A673 (cell line): Measurements from ENCODE around the gene DCLK2. TPM values are rescaled to one million over a fixed set of nuclear protein-coding genes. Genes with fewer than 3 reads are reported as not detected.

Source experiments
- BruUV-seq: library from RNA; stranded (reverse); fragments of 400-500 nt; replicated peaks from 2 replicates; lab custom pipeline; 2021; lab: Mats Ljungman, UMichigan
- CTCF ChIA-PET: fragments of 300-600 bp; sonication (Branson Sonifier 250); formaldehyde crosslinking; loops from one replicate; lab custom pipeline; 2022; ENCODE audit warnings: antibody characterized with exemption; lab: Charles Lee
- POLR2A ChIA-PET: fragments of 300-600 bp; sonication (Branson Sonifier 250); formaldehyde crosslinking; loops from one replicate; lab custom pipeline; 2022; ENCODE audit warnings: antibody characterized with exemption; ENCODE audit not compliant: low non-redundant PET; lab: Charles Lee
- DNase-seq: peaks from one replicate; pipeline ENCODE4 v3.0.0-alpha.2; 2015; ENCODE audit warnings: low spot score
- H3K27ac ChIP-seq: fragments of 200-600 bp; sonication (generic); 2 replicates; pipeline ENCODE4 v1.5.1; 2016; ENCODE audit warnings: mixed run types, low read depth, mild to moderate bottlenecking, mixed read lengths, antibody characterized with exemption, low read length; ENCODE audit not compliant: poor library complexity, severe bottlenecking
- H3K27me3 ChIP-seq: fragments of 200-600 bp; sonication (generic); replicated peaks from 2 replicates; pipeline ENCODE4 v1.6.1; 2017; ENCODE audit warnings: mixed run types, low read depth, mild to moderate bottlenecking, mixed read lengths, antibody characterized with exemption, low read length; ENCODE audit not compliant: insufficient read depth, poor library complexity
- H3K36me3 ChIP-seq: fragments of 200-600 bp; sonication (generic); 2 replicates; pipeline ENCODE4 v1.6.1; 2016; ENCODE audit warnings: mixed run types, mild to moderate bottlenecking, mixed read lengths, antibody characterized with exemption, low read length; ENCODE audit not compliant: insufficient read depth, poor library complexity, severe bottlenecking
- H3K4me1 ChIP-seq: fragments of 200-600 bp; sonication (generic); 2 replicates; pipeline ENCODE4 v1.6.1; 2017; ENCODE audit warnings: mixed run types, mild to moderate bottlenecking, mixed read lengths, antibody characterized with exemption, low read length; ENCODE audit not compliant: insufficient read depth, poor library complexity, severe bottlenecking
- H3K4me3 ChIP-seq: fragments of 200-600 bp; sonication (generic); 2 replicates; pipeline ENCODE4 v1.5.1; 2016; ENCODE audit warnings: low read depth, mixed run types, mild to moderate bottlenecking, mixed read lengths, low read length; ENCODE audit not compliant: poor library complexity, severe bottlenecking
- H3K9me3 ChIP-seq: fragments of 200-600 bp; sonication (generic); 2 replicates; pipeline ENCODE4 v1.6.1; 2016; ENCODE audit warnings: mixed run types, low read depth, mild to moderate bottlenecking, mixed read lengths, antibody characterized with exemption, low read length; ENCODE audit not compliant: poor library complexity, severe bottlenecking
- EZH2 ChIP-seq: fragments of 200-600 bp; sonication (generic); IDR thresholded peaks from 2 replicates; pipeline ENCODE4 v1.6.1; 2017; ENCODE audit warnings: borderline replicate concordance, low read depth, mild to moderate bottlenecking, mixed read lengths, antibody characterized with exemption, low read length; ENCODE audit not compliant: poor library complexity, severe bottlenecking
- intact Hi-C: fragments of 100-400 bp; cut with micrococcal nuclease; formaldehyde crosslinking; loops from one replicate; pipeline ENCODE4 v1.10.0; 2022; ENCODE audit not compliant: unreplicated experiment
- total RNA-seq: library from RNA; stranded (reverse); gene quantifications from 2 replicates; pipeline ENCODE4 v1.2.3, GENCODE V29; 2021
- TF ChIP-seq, protein P1 (sequence below): fragments of 300-800, 200-600 bp; sonication (generic); conservative IDR thresholded peaks from 2 replicates; pipeline ENCODE4 v1.5.1; 2017; ENCODE audit warnings: low read depth, mild to moderate bottlenecking, antibody characterized with exemption, low read length, moderate library complexity, mixed read lengths

DCLK2 gene
- total RNA-seq, 1 experiment from 2014 or later = 4.9 TPM

DNA sequence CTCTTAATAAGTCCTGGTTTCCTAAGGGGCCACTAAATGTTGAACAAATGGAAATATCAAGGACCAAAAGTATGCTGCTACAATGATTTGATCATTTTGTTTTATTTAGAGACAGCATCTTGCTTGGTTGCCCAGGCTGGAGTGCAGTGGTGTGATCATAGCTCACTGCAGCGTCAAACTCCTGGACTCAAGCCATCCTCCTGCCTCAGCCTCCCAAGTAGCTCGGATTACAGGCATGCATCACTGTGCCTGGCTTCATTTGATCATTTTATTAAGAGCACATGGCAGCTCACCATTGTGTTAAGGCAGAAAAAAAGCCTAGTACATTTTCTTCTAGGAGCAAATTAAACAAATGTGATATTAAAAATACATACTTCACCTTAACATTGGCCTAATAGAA is 52.7 kb downstream of the DCLK2 start:
- no TSS peak for BruUV-seq
- H3K4me1 ChIP-seq = peaks cover 11% of the 10 kb centered on the region
- intact Hi-C loops = no loop called here
- no peaks in the 10 kb centered on the region for H3K27me3 ChIP-seq
- ChIA-PET POLR2A (interaction anchor here (0.6 kb wide), 1 partner anchor 82 kb away, joined by 3 read pairs; no protein-coding TSS in a partner anchor), CTCF (no interaction called here)
- H3K27ac ChIP-seq = no peak overlapping the region
- no peaks in the 10 kb centered on the region for H3K36me3 ChIP-seq
- no peak overlapping the region for H3K4me3 ChIP-seq
- no peaks in the 10 kb centered on the region for H3K9me3 ChIP-seq
- DNase-seq = no peak
- TF ChIP-seq, protein P1, sequence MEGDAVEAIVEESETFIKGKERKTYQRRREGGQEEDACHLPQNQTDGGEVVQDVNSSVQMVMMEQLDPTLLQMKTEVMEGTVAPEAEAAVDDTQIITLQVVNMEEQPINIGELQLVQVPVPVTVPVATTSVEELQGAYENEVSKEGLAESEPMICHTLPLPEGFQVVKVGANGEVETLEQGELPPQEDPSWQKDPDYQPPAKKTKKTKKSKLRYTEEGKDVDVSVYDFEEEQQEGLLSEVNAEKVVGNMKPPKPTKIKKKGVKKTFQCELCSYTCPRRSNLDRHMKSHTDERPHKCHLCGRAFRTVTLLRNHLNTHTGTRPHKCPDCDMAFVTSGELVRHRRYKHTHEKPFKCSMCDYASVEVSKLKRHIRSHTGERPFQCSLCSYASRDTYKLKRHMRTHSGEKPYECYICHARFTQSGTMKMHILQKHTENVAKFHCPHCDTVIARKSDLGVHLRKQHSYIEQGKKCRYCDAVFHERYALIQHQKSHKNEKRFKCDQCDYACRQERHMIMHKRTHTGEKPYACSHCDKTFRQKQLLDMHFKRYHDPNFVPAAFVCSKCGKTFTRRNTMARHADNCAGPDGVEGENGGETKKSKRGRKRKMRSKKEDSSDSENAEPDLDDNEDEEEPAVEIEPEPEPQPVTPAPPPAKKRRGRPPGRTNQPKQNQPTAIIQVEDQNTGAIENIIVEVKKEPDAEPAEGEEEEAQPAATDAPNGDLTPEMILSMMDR = no peak
- no peak for TF ChIP-seq EZH2

DNA sequence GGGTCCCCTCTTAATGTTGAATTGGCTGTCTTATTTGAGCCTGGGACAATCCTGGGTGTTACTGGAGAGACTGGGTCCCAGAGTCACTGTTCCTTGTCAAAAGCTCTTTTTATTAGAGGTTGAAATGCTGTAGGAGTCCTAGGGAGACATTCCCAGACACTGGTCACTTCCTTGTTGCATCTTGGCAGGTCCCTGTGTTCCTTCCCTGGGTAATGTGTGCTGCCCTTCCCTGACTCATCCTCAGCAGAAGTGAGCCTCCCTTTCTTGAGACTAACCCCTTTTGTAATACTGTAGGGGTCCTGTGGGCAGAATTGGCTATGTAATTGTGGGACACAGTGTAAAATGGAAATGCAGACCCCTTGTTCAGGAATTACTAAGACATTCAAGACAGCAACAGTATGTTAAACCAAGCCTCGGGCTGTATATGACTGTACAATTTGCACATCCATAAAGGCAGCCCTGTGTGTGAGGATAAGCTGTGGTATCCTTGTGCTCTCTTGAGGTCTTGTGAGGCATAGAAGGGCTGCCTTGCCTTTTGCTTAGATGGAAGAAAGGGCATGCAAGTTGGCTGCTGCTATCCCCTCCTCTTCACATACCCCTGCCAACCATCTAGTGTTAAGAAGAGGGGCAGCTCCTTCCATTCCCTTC is 53.5 kb downstream of the DCLK2 start:
- no peak overlapping the region for H3K4me3 ChIP-seq
- CTCF ChIA-PET = no interaction called here

DNA sequence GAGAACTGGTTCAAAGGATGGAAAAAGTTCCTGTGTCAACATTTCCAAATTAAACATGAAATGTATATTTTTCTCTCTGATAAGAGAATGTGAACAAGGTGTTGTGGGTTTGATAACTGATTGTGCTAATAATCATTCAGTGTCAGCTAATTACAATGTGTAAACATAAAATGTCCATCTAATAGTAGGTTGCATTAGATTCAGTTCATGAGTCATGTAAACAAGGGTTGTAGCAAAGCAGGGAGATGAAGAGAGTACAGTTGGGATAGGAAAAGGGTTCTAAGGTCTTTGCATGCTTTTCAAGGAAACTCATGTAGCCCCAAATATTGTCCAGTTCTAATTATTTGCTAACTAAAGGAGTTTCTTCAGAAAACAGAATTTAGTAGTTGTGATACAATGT is 55.4 kb downstream of the DCLK2 start:
- Histone ChIP-seq H3K9me3 (no peaks in the 10 kb centered on the region), H3K4me1 (peaks cover 20% of the 10 kb centered on the region), H3K4me3 (no peak overlapping the region), H3K36me3 (no peaks in the 10 kb centered on the region), H3K27ac (no peak overlapping the region), H3K27me3 (no peaks in the 10 kb centered on the region)
- no TSS peak for BruUV-seq
- TF ChIP-seq, protein P1 = no peak
- no peak for TF ChIP-seq EZH2
- POLR2A ChIA-PET = no interaction called here
- DNase-seq = no peak
- intact Hi-C loops = no loop called here
- CTCF ChIA-PET = interaction anchor here (0.7 kb wide), 1 partner anchor 1101 kb away, joined by 6 read pairs; no protein-coding TSS in a partner anchor

More for the DNA sequence above, 53.5 kb downstream of the DCLK2 start:
- Histone ChIP-seq H3K27ac (no peak overlapping the region), H3K36me3 (no peaks in the 10 kb centered on the region), H3K27me3 (no peaks in the 10 kb centered on the region), H3K9me3 (no peaks in the 10 kb centered on the region), H3K4me1 (peaks cover 7% of the 10 kb centered on the region)
- no peak for TF ChIP-seq EZH2
- TF ChIP-seq, protein P1 = no peak
- POLR2A ChIA-PET = interaction anchor here (0.6 to 0.7 kb wide), 2 partner anchors 26 to 216 kb away, joined by 3 to 5 read pairs; no protein-coding TSS in a partner anchor
- intact Hi-C loops = no loop called here
- no TSS peak for BruUV-seq
- no peak for DNase-seq
